GM06990 (cell line): ENCODE results near the gene LARP1.
"Not testable (repeated sequence)": the region's sequence is repeated elsewhere in the genome, so short reads cannot be mapped to it uniquely, and the experiment has no call there.

ENCODE experiments used
- DNase-seq: peaks from one replicate; pipeline ENCODE4 v3.0.0-alpha.2; 2011; ENCODE audit not compliant: insufficient read length; ENCODE audit errors: extremely low read depth
- H3K27me3 ChIP-seq: replicated peaks from 2 replicates; pipeline ENCODE4 v1.6.0; 2011; ENCODE audit warnings: low read length; ENCODE audit not compliant: control insufficient read depth, insufficient read depth
- H3K36me3 ChIP-seq: 2 replicates; pipeline ENCODE4 v1.5.1; 2011; ENCODE audit warnings: low read length; ENCODE audit not compliant: control insufficient read depth, insufficient read depth
- H3K4me3 ChIP-seq: replicated peaks from 2 replicates; pipeline ENCODE4 v1.5.1; 2011; ENCODE audit warnings: low read depth, mild to moderate bottlenecking, control low read depth, low read length
- TF ChIP-seq, protein P1 (sequence below): IDR thresholded peaks from 2 replicates; pipeline ENCODE4 v1.5.1; 2011; ENCODE audit warnings: low read length, control low read depth, mild to moderate bottlenecking, inconsistent platforms; ENCODE audit not compliant: insufficient read depth, poor library complexity, severe bottlenecking

LARP1 gene

DNA sequence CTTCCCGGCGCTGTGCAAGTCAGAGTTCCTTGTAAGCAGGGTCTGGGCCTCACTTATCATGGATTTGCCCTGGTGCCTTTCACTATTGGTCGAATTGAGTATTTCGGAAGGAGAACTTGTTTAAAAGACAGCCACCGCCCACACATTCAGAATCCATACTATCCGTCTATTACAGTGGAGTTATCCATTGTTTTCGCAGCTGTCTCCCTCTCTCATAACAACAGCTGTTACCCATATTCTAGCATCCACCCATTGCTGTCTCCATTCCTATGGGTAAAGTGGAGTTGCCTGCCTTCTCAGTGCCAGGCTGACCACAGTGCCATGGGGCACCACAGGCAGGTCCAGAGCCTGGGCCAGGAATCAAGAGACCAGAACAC lies 75.0 kb downstream of the LARP1 start:
- H3K27me3 ChIP-seq = no peaks in the 10 kb centered on the region
- no peak overlapping the region for H3K4me3 ChIP-seq
- DNase-seq = no peak
- TF ChIP-seq, protein P1, sequence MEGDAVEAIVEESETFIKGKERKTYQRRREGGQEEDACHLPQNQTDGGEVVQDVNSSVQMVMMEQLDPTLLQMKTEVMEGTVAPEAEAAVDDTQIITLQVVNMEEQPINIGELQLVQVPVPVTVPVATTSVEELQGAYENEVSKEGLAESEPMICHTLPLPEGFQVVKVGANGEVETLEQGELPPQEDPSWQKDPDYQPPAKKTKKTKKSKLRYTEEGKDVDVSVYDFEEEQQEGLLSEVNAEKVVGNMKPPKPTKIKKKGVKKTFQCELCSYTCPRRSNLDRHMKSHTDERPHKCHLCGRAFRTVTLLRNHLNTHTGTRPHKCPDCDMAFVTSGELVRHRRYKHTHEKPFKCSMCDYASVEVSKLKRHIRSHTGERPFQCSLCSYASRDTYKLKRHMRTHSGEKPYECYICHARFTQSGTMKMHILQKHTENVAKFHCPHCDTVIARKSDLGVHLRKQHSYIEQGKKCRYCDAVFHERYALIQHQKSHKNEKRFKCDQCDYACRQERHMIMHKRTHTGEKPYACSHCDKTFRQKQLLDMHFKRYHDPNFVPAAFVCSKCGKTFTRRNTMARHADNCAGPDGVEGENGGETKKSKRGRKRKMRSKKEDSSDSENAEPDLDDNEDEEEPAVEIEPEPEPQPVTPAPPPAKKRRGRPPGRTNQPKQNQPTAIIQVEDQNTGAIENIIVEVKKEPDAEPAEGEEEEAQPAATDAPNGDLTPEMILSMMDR = no peak
- peaks cover 8% of the 10 kb centered on the region; the same call in 1 of the 2 replicates for H3K36me3 ChIP-seq

DNA sequence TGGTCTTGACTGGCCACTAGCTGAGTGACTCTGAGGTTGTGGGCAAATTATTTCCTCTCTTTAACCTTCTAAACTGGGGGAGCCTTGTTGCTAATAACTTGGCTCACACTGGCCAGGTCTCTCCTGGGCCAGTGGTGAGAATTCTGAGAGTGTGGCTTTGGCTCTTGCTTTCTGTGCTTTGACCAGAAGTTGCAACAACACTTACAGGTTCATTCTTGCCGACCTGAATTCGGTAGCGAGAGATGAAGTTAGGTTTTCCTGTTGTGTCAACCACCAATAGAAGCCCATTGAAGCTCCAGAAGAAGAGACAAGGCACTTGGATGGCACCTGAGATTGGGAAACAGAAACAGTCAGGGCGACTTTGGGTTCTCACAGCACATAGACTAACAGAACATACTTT lies 75.4 kb downstream of the LARP1 start:
- TF ChIP-seq, protein P1 = no peak
- H3K27me3 ChIP-seq = no peaks in the 10 kb centered on the region
- DNase-seq = no peak
- no peak overlapping the region for H3K4me3 ChIP-seq
- H3K36me3 ChIP-seq = peaks cover 8% of the 10 kb centered on the region; the same call in 1 of the 2 replicates

DNA sequence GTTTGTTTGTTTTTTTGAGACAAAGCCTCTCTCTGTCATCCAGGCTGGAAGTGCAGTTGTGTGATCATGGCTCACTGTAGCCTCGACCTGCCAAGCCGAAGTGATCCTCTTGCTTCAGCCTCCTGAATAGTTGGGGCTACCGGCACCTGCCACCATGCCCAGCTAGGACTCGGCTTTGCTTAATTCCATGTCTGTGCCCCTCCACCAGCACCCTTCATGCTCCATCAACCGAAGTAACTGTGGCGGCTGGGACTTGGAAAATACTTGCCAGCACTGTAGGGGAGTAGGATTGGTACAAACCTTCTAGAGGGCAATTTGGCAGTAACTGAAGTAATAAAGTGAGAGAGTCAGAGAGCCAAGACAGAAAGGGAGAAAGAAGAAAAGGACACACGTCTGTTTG lies 76.3 kb downstream of the LARP1 start:
- Histone ChIP-seq H3K36me3 (peaks cover 8% of the 10 kb centered on the region; the same call in 1 of the 2 replicates), H3K27me3 (no peaks in the 10 kb centered on the region), H3K4me3 (no peak overlapping the region)
- TF ChIP-seq, protein P1 = no peak
- DNase-seq = no peak

DNA sequence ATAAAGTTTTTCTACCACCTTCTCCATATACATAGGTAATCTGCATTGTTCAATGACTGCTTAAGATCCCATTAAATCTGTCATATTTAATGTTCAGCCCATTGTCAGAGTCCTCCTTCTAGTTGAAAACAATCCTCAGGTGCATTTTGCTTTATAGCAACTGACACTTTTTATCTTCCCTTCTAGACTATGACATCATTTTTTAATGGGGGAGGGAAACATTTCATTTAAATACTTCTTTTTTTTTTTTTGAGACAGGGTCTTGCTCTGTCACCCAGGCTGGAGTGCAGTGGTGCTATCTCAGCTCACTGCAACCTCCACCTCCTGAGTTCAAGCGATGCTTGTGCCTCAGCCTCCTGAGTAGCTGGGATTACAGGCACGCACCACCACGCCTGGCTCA lies 77.6 kb downstream of the LARP1 start:
- H3K36me3 ChIP-seq, H3K27me3 ChIP-seq, H3K4me3 ChIP-seq, DNase-seq: not testable (repeated sequence)

DNA sequence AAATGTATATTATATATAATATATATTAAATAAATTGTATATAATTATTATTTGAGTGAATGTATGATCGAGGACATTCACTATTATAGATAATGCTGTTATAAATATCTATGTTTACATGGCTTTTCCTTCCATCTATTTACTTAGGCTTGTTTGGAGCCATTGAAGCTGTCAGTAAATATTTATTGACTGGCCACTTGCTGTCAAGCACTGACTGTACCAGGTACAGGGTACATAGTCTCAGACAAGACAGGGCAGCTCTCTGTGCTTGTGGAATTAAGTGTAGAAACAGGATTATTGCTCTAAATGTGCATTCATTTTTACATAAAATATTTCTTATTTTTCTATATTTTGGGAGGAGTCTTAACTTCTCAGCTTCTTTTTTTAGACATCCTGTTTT lies 78.9 kb downstream of the LARP1 start:
- DNase-seq = no peak
- TF ChIP-seq, protein P1 = no peak
- Histone ChIP-seq H3K27me3 (no peaks in the 10 kb centered on the region), H3K36me3 (peaks cover 5% of the 10 kb centered on the region; the same call in 1 of the 2 replicates), H3K4me3 (no peak overlapping the region)

DNA sequence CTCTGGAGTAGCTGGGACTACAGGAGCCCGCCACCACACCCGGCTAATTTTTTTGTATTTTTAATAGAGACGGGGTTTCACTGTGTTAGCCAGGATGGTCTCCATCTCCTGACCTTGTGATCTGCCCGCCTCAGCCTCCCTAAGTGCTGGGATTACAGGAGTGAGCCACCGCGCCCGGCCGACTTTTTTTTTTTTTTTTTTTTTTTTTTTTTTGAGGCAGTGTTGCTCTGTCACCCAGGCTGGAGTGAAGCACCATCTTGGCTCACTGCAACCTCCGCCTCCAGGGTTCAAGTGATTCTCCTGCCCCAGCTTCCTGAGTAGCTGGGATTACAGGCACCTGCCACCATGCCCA lies 80.5 kb downstream of the LARP1 start:
- not testable (repeated sequence) for H3K4me3 ChIP-seq, H3K36me3 ChIP-seq, DNase-seq, H3K27me3 ChIP-seq

DNA sequence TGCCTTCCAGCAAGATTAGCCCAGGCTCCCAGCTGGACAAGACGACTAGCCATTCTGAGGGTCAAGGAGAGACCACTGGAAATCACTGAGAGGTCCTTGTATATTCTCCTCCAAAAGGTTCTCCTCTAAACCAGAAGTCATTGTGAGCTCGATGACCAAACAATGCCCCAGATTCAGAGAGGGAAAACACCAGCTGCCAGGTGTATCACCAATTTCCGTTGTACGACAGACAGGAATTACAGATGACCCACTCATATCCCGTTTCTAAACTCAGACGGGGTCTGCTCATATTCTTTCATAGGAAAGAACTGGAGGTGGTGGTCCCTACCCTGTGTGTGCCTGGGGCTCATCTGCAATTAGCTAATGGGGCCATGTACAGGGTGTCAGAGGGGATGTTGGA lies 81.0 kb downstream of the LARP1 start:
- TF ChIP-seq, protein P1 = no peak
- no peaks in the 10 kb centered on the region for H3K27me3 ChIP-seq
- DNase-seq = no peak
- H3K36me3 ChIP-seq = peaks cover 3% of the 10 kb centered on the region; the same call in 1 of the 2 replicates
- no peak overlapping the region for H3K4me3 ChIP-seq
